Fibroblast of skin of right biceps (primary cell): ENCODE data around the gene SMOC1.

ENCODE experiments used
- DNase-seq: peaks from one replicate; pipeline ENCODE4 v3.0.0-alpha.2; 2013

The SMOC1 gene

GRCh38 chr14:69945912-69946311 is 66.7 kb downstream of the SMOC1 start:
- peak; percentile 3 for DNase-seq

DNA sequence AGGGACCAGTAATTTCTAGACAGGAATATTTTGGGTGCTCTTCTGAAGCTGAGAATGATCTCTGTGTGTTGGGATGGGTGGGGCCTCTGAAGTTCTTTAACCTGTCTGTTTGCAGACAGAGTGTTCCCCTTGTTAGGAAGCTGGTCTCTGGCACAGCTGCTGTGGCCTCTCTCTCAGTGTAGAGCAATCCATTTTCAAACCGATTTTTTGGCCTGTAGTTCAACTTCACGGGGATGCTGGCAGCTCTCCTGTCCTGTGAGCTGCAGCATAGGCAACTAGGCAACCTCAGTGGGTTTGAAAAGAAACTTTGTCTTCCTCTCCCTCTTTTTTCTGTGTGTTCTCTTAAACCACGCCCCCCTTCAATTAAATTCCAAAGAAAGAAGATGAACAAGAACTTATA is 69.1 kb downstream of the SMOC1 start:
- no peak for DNase-seq

- DNase-seq, result no peak
Observed at GRCh38 chr14:69951263-69951662, 72.0 kb downstream of the SMOC1 start.

DNA sequence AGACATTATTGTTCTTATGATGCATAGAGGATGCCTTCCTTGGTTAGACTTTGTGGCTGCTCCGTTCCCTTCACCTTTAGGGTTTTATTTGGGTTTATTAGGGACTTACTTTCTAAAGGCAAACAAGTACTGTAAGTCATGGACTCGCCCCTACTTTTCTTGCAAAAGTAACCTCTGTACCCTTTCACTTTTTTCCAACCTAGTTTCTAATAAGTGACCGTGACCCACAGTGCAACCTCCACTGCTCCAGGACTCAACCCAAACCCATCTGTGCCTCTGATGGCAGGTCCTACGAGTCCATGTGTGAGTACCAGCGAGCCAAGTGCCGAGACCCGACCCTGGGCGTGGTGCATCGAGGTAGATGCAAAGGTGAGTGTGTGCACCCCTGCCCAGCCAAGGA is 72.7 kb downstream of the SMOC1 start:
- no peak for DNase-seq

GRCh38 chr14:69953266-69953915 is 74.2 kb downstream of the SMOC1 start:
- no peak for DNase-seq

DNA sequence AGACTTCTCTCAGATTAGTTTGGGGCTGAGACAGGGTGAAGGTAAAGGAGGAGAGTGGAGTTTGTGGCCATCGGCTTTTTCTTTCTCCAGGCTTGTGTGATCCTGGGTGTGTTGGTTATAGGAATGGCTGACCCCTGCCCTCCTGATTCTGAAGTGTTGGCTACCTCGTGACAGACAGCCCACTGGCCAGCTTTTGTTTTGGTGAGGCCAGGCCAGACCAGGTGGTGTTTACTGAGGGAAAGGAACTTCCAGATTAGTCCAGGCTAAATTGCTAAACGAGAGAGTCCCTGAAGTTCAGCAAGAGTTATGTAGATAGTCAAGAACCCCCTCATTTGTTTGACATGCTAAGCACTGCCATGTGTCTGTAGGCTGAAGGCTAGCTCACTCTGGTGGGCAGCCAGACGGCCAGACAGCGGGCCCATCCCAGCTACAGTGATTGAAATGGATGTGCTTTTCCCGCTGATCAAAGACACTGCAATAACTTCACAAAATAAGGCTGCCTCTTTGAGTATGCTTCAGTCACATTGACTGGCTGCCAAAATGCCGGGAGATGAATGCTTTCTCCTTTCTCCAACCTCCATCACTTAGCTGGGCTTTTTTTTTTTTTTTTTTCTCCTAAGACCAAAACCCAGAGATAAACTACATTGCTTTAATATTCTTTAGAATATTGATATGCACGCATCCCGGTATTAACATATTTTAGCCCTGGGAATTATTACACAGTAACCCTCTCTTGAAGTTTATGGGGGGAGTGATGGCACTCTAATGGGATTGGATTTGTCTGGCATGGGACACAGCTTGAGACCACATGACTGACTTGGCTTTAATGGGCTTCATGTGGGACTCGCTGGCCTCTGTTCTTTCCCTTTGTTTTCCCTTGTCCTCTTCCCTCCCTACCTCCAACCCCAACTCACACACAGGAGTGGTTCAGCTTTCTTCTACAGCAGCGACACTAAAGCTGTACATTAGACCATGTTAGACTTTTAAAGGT is 76.9 kb downstream of the SMOC1 start:
- DNase-seq, result no peak

- no peak for DNase-seq
Observed at GRCh38 chr14:69956970-69957369, 77.8 kb downstream of the SMOC1 start.

DNA sequence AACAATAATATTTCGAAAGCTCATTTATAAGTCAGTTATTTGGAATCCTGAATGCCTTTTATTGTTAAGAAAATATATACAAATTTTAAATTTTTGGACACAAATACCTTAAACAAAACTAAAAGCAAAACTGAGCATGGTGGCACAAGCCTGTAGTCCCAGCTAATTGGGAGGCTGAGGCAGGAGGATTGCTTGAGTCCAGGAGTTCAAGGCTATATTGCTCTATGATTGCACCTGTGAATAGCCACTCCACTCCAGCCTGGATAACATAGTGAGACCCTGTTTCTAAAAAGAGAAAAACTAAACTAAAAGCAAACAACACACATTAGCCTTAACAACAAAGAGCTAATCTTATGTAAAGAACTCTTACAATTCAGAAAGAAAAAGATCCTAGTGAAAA is 78.8 kb downstream of the SMOC1 start:
- no peak for DNase-seq

GRCh38 chr14:69959136-69959535 is 79.9 kb downstream of the SMOC1 start:
- no peak for DNase-seq

DNA sequence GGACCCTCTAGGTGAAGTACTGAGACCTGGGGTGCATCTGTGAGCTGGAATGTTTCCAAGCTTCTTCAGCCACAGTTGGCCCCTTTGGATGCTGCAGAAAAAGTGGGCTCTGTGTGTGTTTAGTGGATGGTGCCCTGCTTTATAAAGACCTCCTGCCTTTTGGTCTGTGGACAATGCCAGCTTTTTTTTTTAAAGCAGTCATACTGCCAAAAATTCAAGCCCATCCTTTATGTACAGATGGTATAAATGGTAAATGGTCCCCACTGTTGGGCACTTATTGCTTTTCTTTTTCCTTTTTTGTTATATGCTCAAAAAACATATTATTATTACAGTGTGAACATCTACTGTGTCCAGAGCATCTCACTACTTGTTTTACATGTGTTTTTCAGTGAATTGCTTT is 81.1 kb downstream of the SMOC1 start:
- no peak for DNase-seq

DNA sequence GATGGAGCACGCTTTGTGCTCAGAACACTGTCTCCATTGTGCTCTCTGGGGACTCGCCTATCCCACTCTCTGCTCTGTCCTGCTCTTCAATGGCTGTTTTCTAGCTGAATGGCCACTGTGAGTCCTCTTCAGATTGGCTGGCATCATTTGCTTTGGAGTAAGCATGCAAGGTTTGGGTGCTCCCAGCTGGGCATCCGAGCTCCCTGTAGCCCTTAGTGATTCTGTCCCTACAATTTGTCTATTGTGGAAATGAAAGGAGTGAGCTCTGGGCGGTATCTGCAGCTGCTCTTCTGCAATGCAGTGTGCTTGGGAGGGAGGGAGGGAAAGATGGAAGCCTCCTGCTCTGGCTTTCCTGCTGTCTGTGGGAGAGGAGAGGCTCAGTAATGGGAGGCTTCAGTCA is 84.8 kb downstream of the SMOC1 start:
- no peak for DNase-seq

DNA sequence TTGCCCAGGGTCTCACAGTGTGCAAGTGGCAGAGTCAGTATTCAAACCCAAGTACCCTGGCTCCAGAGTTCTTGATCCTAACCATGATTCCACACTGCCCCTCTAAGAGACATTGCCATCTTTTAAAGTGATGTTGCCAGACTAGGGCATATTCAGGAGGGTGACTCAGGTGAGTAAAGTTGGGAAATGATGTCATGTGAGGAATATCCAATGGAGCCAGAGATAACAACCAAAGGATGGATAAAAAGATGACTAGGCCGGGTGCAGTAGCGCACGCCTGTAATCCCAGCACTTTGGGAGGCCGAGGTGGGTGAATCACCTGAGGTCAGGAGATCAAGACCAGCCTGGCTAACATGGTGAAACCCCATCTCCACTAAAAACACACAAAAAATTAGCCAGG is 85.6 kb downstream of the SMOC1 start:
- no peak for DNase-seq

GRCh38 chr14:69968132-69968531 is 88.9 kb downstream of the SMOC1 start:
- DNase-seq, result no peak

DNA sequence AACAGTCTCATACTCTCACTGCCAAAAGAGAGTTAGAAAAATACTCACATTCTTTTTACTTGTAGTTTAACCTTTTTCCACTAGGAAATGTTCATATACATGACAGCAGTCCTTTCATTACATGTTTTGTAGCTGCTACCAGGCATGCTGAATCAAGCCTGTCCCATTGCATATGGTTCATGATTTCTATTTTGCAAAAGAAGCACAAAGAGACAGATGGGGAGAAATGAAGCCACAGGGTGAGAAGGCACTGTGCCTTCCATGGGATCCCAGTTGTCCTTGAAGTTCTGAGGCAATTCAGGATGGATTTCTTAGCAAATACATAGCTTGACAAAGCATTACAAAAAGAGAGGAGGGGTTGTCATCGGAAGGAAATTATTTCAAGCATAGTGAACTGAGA is 89.5 kb downstream of the SMOC1 start:
- DNase-seq, result no peak

- DNase-seq, result no peak
Observed at GRCh38 chr14:69972755-69973154, 93.5 kb downstream of the SMOC1 start.

GRCh38 chr14:69973846-69974245 is 94.6 kb downstream of the SMOC1 start:
- DNase-seq, result no peak

GRCh38 chr14:69979882-69980281 is 100.7 kb downstream of the SMOC1 start:
- DNase-seq, result no peak

DNA sequence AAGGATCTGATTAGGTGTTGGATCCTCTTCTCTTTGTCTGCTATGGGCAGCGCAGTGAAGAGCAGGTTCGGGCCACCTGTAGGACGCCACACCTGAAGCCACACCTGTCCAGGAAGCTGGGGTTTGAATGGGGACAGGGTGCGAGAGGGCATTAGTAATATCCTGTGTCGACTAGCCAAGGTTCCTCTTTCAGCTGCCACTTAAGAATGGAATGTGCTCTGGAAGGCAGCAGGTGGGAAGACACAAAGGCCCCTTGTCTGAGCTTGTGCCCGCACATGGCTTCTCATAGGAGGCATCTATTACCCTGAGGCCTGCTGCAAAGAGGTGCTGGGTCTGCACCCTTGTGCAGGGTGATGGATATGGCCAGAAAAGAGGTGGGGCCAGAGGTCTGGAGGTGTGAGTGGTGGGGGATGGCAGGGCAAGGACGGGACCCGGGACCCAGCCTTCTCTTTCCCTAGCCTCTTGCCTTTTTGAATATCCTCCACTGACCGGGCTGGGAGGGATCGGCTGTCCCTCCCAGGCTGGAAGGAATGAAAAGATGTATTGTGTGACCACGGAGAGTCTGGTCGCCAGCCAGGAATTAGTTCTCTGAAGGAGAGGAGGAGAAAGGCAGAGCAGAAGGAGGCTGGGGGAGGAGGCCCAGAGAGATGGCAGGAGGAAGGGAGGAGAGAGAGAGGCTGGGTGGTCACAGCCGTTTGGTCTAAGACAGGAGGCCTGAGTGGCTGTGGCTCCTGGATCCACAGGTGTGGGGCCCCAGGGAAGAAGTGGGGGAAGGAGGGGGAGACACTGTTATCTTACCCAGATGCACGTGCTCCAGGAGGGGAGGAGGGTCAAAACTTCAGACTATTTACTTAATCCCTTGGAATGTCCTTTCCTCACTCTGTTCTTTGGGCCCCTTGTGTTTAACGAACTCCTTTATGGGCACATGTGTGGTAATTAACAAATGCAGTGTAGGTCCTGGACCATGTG is 101.5 kb downstream of the SMOC1 start:
- DNase-seq, result no peak

DNA sequence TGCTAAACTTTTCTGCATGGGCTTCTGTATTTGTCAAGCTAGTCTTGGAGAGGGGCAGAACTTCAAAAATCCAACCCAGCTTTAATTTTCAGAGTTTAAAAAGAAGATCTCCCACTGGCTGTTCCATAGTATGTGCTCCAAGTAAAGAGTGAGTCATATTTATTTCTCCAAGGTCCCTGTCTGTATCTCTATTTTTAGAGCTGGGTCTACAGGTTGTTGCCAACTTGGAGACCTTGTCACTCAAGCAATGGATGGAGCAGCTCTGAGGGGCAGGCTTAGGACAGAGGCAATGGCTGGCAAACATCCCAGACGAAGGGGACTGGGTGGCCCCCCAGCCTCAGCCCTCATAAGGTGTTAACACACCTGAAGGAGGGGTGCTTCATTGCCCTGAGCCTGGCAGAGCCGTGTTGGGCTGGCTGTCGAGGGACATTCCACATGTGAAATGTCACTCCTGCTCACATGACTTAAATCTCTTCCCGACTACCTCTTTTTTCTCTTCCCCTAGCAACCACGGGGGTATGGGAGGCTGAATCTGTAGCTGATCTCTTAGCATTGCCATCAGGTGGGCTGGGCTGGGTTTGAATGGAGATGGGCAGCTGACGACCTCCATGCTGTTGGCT is 103.1 kb downstream of the SMOC1 start:
- no peak for DNase-seq

- no peak for DNase-seq
Observed at GRCh38 chr14:69982886-69983285, 103.7 kb downstream of the SMOC1 start.

DNA sequence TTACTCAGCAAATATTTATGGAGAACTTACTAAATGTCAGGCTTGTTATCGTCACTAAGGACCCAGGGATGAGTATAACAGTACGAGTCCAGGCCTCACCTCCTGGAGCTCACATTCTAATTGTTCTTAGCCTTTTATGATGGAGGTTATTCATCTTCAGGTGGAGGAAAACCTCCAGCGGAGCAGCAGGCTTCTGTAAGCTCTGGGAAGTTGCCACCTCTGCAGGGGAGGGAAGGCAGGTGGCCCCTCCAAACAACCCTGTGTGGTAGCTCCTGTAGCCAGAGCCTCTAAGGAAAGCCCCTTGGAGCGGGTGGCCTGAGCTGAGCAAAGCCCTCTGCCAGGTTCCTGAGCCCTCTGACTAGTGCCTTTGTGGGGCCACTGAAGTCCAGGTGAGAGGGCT is 104.1 kb downstream of the SMOC1 start:
- DNase-seq, result no peak

DNA sequence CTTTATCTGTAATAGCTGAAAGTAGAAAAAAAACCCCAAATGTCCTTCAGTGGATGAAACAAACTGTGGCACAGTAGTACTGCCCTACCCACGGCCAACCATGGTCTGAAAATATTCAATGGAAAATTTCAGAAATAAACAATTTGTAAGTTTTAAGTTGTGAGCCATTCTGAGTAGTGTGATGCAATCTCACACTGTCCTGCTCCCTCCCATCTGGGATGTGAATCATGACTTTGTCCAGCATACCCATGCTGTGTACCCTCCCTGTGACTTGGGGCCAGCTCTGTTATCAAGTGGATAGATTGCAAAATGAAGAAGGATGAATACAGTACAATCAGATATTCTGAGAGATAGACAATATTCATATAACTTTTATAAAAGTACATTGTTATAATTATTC is 106.2 kb downstream of the SMOC1 start:
- no peak for DNase-seq

- DNase-seq, result no peak
Observed at GRCh38 chr14:69986336-69986735, 107.1 kb downstream of the SMOC1 start.
